Chondrocyte (in vitro differentiated cells): ENCODE results near the gene PYGO2. TPM values are rescaled to one million over a fixed set of nuclear protein-coding genes. Genes with fewer than 3 reads are reported as not detected.

Source experiments
- DNase-seq: peaks from one replicate; pipeline ENCODE4 v3.0.0; 2021; ENCODE audit warnings: mixed read lengths, low spot score
- H3K27ac Mint-ChIP-seq: one replicate; pipeline ENCODE4 v1.8.0; 2021; ENCODE audit warnings: mild to moderate bottlenecking, moderate library complexity, mixed read lengths; ENCODE audit not compliant: unreplicated experiment
- H3K27me3 Mint-ChIP-seq: 2 replicates; pipeline ENCODE4 v1.8.0; 2021; ENCODE audit warnings: low read depth, mixed read lengths
- H3K36me3 Mint-ChIP-seq: 2 replicates; pipeline ENCODE4 v1.8.0; 2021; ENCODE audit warnings: low read depth, mixed read lengths
- H3K4me1 Mint-ChIP-seq: 2 replicates; pipeline ENCODE4 v1.8.0; 2021; ENCODE audit warnings: low read depth, mild to moderate bottlenecking, mixed read lengths
- H3K4me3 Mint-ChIP-seq: one replicate; pipeline ENCODE4 v1.8.0; 2021; ENCODE audit warnings: mild to moderate bottlenecking, moderate library complexity, mixed read lengths; ENCODE audit not compliant: unreplicated experiment
- H3K9me3 Mint-ChIP-seq: 2 replicates; pipeline ENCODE4 v1.8.0; 2021; ENCODE audit warnings: low read depth, mixed read lengths
- CTCF ChIP-seq: fragments of 200-600 bp; sonication (generic); IDR thresholded peaks from 2 replicates; pipeline ENCODE4 v1.5.0; 2021; ENCODE audit warnings: antibody characterized with exemption, mild to moderate bottlenecking, moderate library complexity
- total RNA-seq: library from RNA; stranded (reverse); gene quantifications from 3 replicates; pipeline ENCODE4 v1.2.1, GENCODE V29; 2021

PYGO2 gene
- total RNA-seq, 1 donor from 2014 or later, result 24.0 TPM

GRCh38 chr1:154958681-154959425 is 2.7 kb downstream of the PYGO2 start:
- H3K9me3 Mint-ChIP-seq, result no peaks in the 10 kb centered on the region
- no peak overlapping the region for H3K27ac Mint-ChIP-seq
- peak; percentile 66 for DNase-seq
- no peak overlapping the region for H3K4me3 Mint-ChIP-seq
- peaks cover 60% of the 10 kb centered on the region for H3K4me1 Mint-ChIP-seq
- no peak for TF ChIP-seq CTCF
- peaks cover 7% of the 10 kb centered on the region for H3K36me3 Mint-ChIP-seq
- H3K27me3 Mint-ChIP-seq, result no peaks in the 10 kb centered on the region

DNA sequence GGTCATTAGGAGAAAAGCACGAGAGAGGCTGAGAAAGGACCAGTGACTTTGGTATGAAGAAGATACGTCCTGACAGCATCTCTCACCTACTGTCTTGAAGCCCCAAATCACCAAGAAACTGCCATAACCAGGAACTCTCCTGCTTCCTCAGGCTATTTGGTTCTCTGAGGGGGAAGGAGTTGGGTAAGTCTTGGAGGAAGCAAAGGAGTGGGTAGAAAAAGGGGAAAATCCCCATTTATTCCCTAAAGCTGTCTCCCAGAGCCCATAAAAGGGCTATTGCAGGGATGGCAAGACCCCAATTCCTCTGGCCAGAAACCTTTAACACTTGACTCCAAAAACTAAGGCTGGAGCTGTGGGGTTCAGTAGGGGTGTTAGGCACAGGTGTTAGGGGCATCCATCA is 3.5 kb downstream of the PYGO2 start:
- no peaks in the 10 kb centered on the region for H3K27me3 Mint-ChIP-seq
- no peak overlapping the region for H3K27ac Mint-ChIP-seq
- TF ChIP-seq CTCF, result no peak
- peaks cover 3% of the 10 kb centered on the region for H3K36me3 Mint-ChIP-seq
- peaks cover 56% of the 10 kb centered on the region for H3K4me1 Mint-ChIP-seq
- H3K4me3 Mint-ChIP-seq, result no peak overlapping the region
- no peaks in the 10 kb centered on the region for H3K9me3 Mint-ChIP-seq
- DNase-seq, result no peak

GRCh38 chr1:154957091-154957657 is 4.4 kb downstream of the PYGO2 start:
- DNase-seq, result peak; percentile 25
- H3K9me3 Mint-ChIP-seq, result no peaks in the 10 kb centered on the region
- peaks cover 55% of the 10 kb centered on the region for H3K4me1 Mint-ChIP-seq
- peaks cover 2% of the 10 kb centered on the region for H3K36me3 Mint-ChIP-seq
- no peak for TF ChIP-seq CTCF
- no peak overlapping the region for H3K4me3 Mint-ChIP-seq
- peak overlapping the region; percentile 99 for H3K27ac Mint-ChIP-seq
- no peaks in the 10 kb centered on the region for H3K27me3 Mint-ChIP-seq

DNA sequence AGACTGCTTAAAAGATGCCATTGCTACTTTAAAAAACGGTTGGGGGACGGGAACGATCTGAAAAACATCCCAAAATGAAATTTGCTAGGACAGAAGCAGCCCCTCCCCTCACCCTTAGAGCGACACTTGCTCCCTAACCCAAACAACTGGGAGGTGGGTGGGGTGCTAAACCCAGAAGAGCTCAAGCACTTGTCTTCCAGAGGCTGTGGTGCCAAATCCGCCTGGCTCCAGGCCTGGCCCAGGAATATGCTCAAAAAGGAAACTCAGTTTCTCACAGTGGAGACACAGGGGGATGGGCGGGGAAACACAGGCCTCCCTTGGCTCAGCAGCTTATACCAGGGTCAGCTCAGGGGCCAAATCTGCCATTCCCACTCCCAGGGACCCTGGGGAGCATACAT is 5.0 kb downstream of the PYGO2 start:
- H3K4me1 Mint-ChIP-seq, result peaks cover 54% of the 10 kb centered on the region
- H3K4me3 Mint-ChIP-seq, result peak overlapping the region; percentile 97
- H3K27me3 Mint-ChIP-seq, result no peaks in the 10 kb centered on the region
- DNase-seq, result peak; percentile 47
- H3K9me3 Mint-ChIP-seq, result no peaks in the 10 kb centered on the region
- peak overlapping the region; percentile 99 for H3K27ac Mint-ChIP-seq
- H3K36me3 Mint-ChIP-seq, result peaks cover 2% of the 10 kb centered on the region
- no peak for TF ChIP-seq CTCF

- peaks cover 51% of the 10 kb centered on the region for H3K4me1 Mint-ChIP-seq
Observed at GRCh38 chr1:154955718-154956543, 5.7 kb downstream of the PYGO2 start, which contains the start of gene PBXIP1. Gene PBXIP1 (minus strand): TSS chr1:154956099. CDS start chr1:154953721, 2,378 bp downstream.

More at GRCh38 chr1:154955718-154956543, 5.7 kb downstream of the PYGO2 start, which contains the start of gene PBXIP1:
- H3K27ac Mint-ChIP-seq, result peak within 1 kb of the TSS; percentile 99
- peak; percentile 47 for DNase-seq
- TF ChIP-seq CTCF, result peak; percentile 82
- H3K4me3 Mint-ChIP-seq, result peak within 1 kb of the TSS; percentile 97
- H3K9me3 Mint-ChIP-seq, result no peaks in the 10 kb centered on the region
- H3K36me3 Mint-ChIP-seq, result peaks cover 2% of the 10 kb centered on the region
- H3K27me3 Mint-ChIP-seq, result no peaks in the 10 kb centered on the region
